GM12875 (cell line): ENCODE measurements around the gene RFNG.

Source experiments
- H3K4me3 ChIP-seq: one replicate; pipeline ENCODE4 v1.5.1; 2011; ENCODE audit warnings: low read depth, low read length, control low read depth
- CTCF ChIP-seq: IDR thresholded peaks from 2 replicates; pipeline ENCODE4 v1.5.1; 2011; ENCODE audit warnings: low read depth, mild to moderate bottlenecking, control low read depth, inconsistent platforms, low read length, moderate library complexity, borderline replicate concordance; ENCODE audit not compliant: insufficient read depth

Gene RFNG

DNA sequence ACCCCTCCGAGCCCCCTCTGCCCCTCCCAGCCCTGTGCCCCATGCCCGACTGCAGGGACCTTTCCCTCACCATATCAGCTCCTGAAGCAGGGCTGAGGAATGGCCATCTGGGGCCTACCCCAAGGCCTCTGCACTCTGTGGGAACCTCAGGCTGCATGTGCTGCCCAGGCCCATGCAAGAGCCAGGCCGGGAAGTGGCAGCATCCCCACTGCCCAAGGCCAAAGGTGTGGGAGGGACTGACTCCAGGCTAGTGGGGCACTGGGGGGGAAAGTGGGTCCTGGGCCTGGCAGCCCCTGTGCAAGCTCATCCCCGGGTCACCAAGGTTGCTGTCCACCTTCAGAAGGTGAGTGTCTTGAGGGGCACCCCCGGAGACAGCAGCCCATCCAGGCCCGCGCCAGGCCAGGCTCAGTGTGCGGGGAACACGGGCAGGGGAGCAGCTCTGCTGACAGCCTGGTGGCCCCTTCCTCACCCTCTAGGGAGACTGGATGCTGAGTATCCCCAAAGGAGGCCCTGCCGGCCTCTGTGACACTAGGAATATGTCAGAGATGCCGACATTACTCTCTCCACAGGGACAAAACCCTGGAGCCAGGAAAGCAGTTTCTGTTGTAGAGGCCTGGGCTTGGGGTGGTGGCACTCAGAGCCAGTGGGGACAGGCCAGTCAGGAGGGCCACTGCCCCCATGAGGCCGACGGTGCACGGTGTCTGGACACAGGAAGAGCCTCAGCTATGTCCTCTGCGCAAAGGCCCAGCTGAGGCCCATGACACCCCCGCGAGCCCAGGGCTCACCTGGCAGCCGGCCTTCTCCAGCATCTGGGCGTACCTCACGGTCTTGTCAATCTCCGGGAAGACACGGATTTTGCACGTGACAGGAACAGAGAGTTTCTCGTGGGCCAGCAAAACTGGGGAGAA, 10.7 kb upstream of the RFNG start:
- no peak for TF ChIP-seq CTCF
- H3K4me3 ChIP-seq, result no peak overlapping the region

- no peak overlapping the region for H3K4me3 ChIP-seq
- TF ChIP-seq CTCF, result no peak
Observed at GRCh38 chr17:82061047-82061925, 9.7 kb upstream of the RFNG start.

GRCh38 chr17:82060614-82061013, 9.0 kb upstream of the RFNG start:
- no peak for TF ChIP-seq CTCF
- no peak overlapping the region for H3K4me3 ChIP-seq

GRCh38 chr17:82060001-82060380, 8.4 kb upstream of the RFNG start:
- no peak for TF ChIP-seq CTCF
- no peak overlapping the region for H3K4me3 ChIP-seq

GRCh38 chr17:82059272-82060000, 7.8 kb upstream of the RFNG start:
- no peak overlapping the region for H3K4me3 ChIP-seq
- no peak for TF ChIP-seq CTCF

GRCh38 chr17:82058855-82059249, 7.2 kb upstream of the RFNG start:
- H3K4me3 ChIP-seq, result no peak overlapping the region

More at GRCh38 chr17:82058855-82059249, 7.2 kb upstream of the RFNG start:
- no peak for TF ChIP-seq CTCF
